Tibial nerve (tissue), 4 donors: ENCODE results near the gene SLC35A5. TPM values are rescaled to one million over a fixed set of nuclear protein-coding genes. Genes with fewer than 3 reads are reported as not detected.

ENCODE experiments used
- DNase-seq, 2 donors: peaks; one replicate each; pipeline ENCODE4 v3.0.0-alpha.2; 2019; ENCODE audit warnings: low spot score in 2 of 2
- H3K27ac ChIP-seq, 4 donors: fragments of 200-600 bp; sonication (generic) in 3 of 4; one replicate each; pipeline ENCODE4 v1.5.1; 2017 to 2019; ENCODE audit warnings: mild to moderate bottlenecking in 1 of 4
- H3K27me3 ChIP-seq, 2 donors: fragments of 200-600 bp; sonication (generic) in 1 of 2; one replicate each; pipeline versions ENCODE4 v1.5.1 to v1.6.0; 2017 to 2019
- H3K36me3 ChIP-seq, 3 donors: fragments of 200-600 bp; sonication (generic); one replicate each; pipeline ENCODE4 v1.5.1; 2018 to 2019
- H3K4me1 ChIP-seq, 4 donors: fragments of 200-600 bp; sonication (generic) in 3 of 4; one replicate each; pipeline ENCODE4 v1.5.1; 2017 to 2019
- H3K4me3 ChIP-seq, 4 donors: fragments of 200-600 bp; sonication (generic) in 3 of 4; one replicate each; pipeline ENCODE4 v1.5.1; 2017 to 2019; ENCODE audit warnings: mild to moderate bottlenecking in 1 of 4, moderate library complexity in 1 of 4
- H3K9me3 ChIP-seq, 4 donors: fragments of 200-600 bp; sonication (generic) in 3 of 4; one replicate each; pipeline ENCODE4 v1.5.1; 2017 to 2019
- CTCF ChIP-seq, 5 experiments: fragments of 200-600 bp in 3 of 5; fragments of 450-650 bp in 2 of 5; sonication (generic) in 3 of 5; IDR thresholded peaks; one replicate each; pipeline ENCODE4 v1.5.1; 2016 to 2019; ENCODE audit warnings: antibody characterized with exemption in 5 of 5, mild to moderate bottlenecking in 3 of 5, moderate library complexity in 2 of 5
- EP300 ChIP-seq, 2 donors: sonication (generic); formaldehyde crosslinking; IDR thresholded peaks; one replicate each; pipeline ENCODE4 v1.6.1; 2017; ENCODE audit warnings: antibody characterized with exemption in 2 of 2, mild to moderate bottlenecking in 1 of 2
- POLR2A ChIP-seq, 2 donors: fragments of 450-650 bp; IDR thresholded peaks; one replicate each; pipeline ENCODE4 v1.6.1; 2017; ENCODE audit warnings: antibody characterized with exemption in 2 of 2, mild to moderate bottlenecking in 2 of 2, moderate library complexity in 2 of 2
- WGBS, 2 donors: methylation state at CpG; one replicate each; pipeline ENCODE4 v1.1.5; 2018; 5-methylcytosine and 5-hydroxymethylcytosine counted together
- total RNA-seq, 4 donors: library from RNA; depleted of rRNA; stranded (reverse); fragments of >200 nt; gene quantifications; one replicate each; pipeline ENCODE4 v1.1.0, GENCODE V29; 2016

Gene SLC35A5
- total RNA-seq, 4 donors from 2014 or later: 19.0 to 30.4 (median 25.0) TPM

DNA sequence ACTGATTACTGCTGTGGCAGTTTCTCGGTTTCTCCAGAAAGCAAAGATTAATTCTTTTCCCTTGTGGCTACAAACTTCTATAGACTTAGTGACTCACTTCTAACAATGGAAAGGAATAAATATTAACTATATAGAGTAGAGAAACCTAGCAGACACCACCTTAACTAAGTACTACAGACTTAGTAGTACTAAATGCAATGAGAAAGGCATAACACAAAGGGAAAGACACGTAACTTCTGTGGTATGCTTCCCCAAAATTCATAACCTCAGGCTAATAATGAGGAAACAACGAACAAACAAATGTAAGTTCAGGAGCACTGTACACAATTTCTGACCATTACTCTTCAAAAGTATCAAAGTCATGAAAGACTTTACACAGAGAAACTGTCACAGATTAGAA, 31.3 kb upstream of the SLC35A5 start:
- no peak for DNase-seq
- no peaks in the 10 kb centered on the region for H3K9me3 ChIP-seq
- no peak overlapping the region for H3K4me3 ChIP-seq
- no peak overlapping the region for H3K27ac ChIP-seq
- H3K4me1 ChIP-seq: no peaks in the 10 kb centered on the region
- H3K27me3 ChIP-seq: no peaks in the 10 kb centered on the region
- H3K36me3 ChIP-seq: peaks cover 0 to 58% (median 0%) of the 10 kb centered on the region in 3 donors
- TF ChIP-seq POLR2A (IDR thresholded peaks at IDR 0.05) (no peak), CTCF (IDR thresholded peaks at IDR 0.05) (no peak), EP300 (IDR thresholded peaks at IDR 0.05) (no peak)
- WGBS, 2 donors: 73 to 81% methylated on average over 3 of the region's 3 CpGs

GRCh38 chr3:112531358-112531781, 30.5 kb upstream of the SLC35A5 start:
- no peaks in the 10 kb centered on the region for H3K4me1 ChIP-seq
- 0 to 9% methylated on average over 1 of the region's 1 CpG for WGBS, 2 donors
- H3K27me3 ChIP-seq: no peaks in the 10 kb centered on the region

DNA sequence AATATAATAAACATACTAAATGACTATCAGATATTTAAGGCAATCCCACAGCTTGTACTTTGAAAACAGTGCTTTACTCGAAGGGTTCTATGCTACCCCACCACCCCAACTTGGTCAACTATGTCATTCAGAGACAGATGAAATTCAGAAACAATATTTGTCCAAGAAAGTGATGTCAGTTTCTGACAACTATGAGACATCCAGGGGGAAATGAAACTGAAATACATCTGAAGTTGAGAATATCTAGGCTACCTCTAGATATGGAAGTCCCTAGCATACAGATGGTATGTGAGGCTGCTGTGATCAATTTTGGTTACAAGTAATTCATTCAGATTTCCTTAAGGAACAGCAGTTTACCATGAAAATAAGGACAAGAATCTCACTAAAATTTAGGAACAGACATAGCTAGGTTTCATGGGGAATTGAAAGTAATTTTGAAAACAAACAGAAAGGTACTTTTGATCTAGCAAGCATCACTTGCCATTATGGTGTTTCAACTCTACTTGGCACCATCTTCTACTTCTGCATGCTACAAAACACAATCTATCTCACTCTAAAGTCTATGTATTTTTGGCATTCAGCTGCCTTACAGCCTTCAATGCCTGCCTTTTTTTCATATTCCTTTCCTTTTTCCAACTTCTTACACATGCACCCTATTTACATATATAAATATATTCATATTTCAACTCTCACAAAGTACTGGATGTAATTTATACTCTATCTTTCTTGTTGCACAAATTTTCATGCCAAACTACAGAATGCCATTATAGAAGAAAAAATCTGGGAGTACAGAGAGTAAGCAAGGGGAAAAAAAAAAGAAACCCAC, 21.8 kb upstream of the SLC35A5 start:
- WGBS, 2 donors: 93 to 97% methylated on average over 1 of the region's 1 CpG
- Histone ChIP-seq H3K27ac (no peak overlapping the region), H3K9me3 (no peaks in the 10 kb centered on the region), H3K27me3 (no peaks in the 10 kb centered on the region), H3K4me1 (no peaks in the 10 kb centered on the region), H3K4me3 (no peak overlapping the region), H3K36me3 (peaks cover 0 to 60% (median 0%) of the 10 kb centered on the region in 3 donors)
- TF ChIP-seq POLR2A (IDR thresholded peaks at IDR 0.05): no peak
- no peak for TF ChIP-seq EP300 (IDR thresholded peaks at IDR 0.05)
- no peak for TF ChIP-seq CTCF (IDR thresholded peaks at IDR 0.05)
- DNase-seq: no peak

More at GRCh38 chr3:112531358-112531781, 30.5 kb upstream of the SLC35A5 start:
- TF ChIP-seq EP300 (IDR thresholded peaks at IDR 0.05): no peak
- peak; percentile 22 to 54 (median 49) for TF ChIP-seq CTCF (IDR thresholded peaks at IDR 0.05)
- TF ChIP-seq POLR2A (IDR thresholded peaks at IDR 0.05): no peak
- no peaks in the 10 kb centered on the region for H3K9me3 ChIP-seq
- H3K36me3 ChIP-seq: peaks cover 0 to 66% (median 0%) of the 10 kb centered on the region in 3 donors
- DNase-seq: no peak
- H3K27ac ChIP-seq: no peak overlapping the region
- H3K4me3 ChIP-seq: no peak overlapping the region

GRCh38 chr3:112546216-112546759, 15.6 kb upstream of the SLC35A5 start:
- DNase-seq: no peak
- no peak overlapping the region for H3K27ac ChIP-seq
- TF ChIP-seq EP300 (IDR thresholded peaks at IDR 0.05) (no peak), CTCF (IDR thresholded peaks at IDR 0.05) (no peak), POLR2A (IDR thresholded peaks at IDR 0.05) (no peak)
- no peaks in the 10 kb centered on the region for H3K9me3 ChIP-seq
- no peak overlapping the region for H3K4me3 ChIP-seq
- 81 to 90% methylated on average over 5 of the region's 5 CpGs for WGBS, 2 donors
- peaks cover 0 to 49% (median 0%) of the 10 kb centered on the region in 3 donors for H3K36me3 ChIP-seq
- H3K4me1 ChIP-seq: peaks cover 0 to 6% (median 0%) of the 10 kb centered on the region in 4 donors
- H3K27me3 ChIP-seq: no peaks in the 10 kb centered on the region

DNA sequence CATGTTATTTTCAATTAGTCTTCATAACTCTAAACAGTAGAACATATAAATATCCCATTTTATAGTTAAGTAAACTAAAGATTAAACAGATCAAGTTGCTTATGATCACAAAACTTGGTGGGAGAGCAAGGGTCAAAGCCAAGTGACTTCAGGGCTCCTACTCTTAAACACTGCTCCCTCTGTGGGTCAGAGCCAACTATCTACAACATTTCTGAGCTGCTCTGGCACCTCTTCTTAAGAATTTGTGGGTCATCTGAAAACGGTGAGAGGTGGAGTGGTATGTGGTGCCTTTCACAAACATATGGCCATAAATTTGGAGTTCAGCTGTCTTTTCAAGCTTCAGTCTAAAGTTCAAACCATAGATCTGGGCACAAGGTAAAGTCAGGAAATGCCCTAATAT, 11.0 kb upstream of the SLC35A5 start:
- WGBS, 2 donors: 19 to 32% methylated on average over 1 of the region's 1 CpG
- Histone ChIP-seq H3K4me1 (peaks cover 0 to 30% (median 4%) of the 10 kb centered on the region in 4 donors), H3K9me3 (no peaks in the 10 kb centered on the region), H3K4me3 (no peak overlapping the region), H3K27me3 (no peaks in the 10 kb centered on the region), H3K27ac (no peak overlapping the region), H3K36me3 (peaks cover 0 to 27% (median 0%) of the 10 kb centered on the region in 3 donors)
- no peak for TF ChIP-seq EP300 (IDR thresholded peaks at IDR 0.05)
- TF ChIP-seq POLR2A (IDR thresholded peaks at IDR 0.05): no peak
- TF ChIP-seq CTCF (IDR thresholded peaks at IDR 0.05): no peak
- DNase-seq: no peak
